ENCODE data around the gene AGA.

DNA sequence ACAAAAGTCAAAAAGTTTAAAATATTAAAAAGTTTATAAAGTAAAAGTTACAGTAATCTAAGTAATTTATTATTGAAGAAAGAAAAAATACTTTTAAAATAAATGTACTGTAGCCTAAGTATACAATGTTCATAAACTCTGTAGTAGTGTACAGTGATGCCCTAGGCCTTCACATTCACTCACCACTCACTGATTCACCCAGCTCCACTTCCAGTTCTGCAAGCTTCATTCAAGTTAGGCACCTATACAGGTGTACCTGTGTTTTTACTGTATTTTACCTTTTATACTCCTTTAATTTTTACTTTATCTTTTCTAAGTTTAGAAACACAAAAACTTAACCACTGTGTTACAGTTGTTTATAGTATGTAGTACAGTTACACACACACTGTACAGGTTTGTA is 40.1 kb upstream of the AGA start:
- TF ChIP-seq, protein P1, sequence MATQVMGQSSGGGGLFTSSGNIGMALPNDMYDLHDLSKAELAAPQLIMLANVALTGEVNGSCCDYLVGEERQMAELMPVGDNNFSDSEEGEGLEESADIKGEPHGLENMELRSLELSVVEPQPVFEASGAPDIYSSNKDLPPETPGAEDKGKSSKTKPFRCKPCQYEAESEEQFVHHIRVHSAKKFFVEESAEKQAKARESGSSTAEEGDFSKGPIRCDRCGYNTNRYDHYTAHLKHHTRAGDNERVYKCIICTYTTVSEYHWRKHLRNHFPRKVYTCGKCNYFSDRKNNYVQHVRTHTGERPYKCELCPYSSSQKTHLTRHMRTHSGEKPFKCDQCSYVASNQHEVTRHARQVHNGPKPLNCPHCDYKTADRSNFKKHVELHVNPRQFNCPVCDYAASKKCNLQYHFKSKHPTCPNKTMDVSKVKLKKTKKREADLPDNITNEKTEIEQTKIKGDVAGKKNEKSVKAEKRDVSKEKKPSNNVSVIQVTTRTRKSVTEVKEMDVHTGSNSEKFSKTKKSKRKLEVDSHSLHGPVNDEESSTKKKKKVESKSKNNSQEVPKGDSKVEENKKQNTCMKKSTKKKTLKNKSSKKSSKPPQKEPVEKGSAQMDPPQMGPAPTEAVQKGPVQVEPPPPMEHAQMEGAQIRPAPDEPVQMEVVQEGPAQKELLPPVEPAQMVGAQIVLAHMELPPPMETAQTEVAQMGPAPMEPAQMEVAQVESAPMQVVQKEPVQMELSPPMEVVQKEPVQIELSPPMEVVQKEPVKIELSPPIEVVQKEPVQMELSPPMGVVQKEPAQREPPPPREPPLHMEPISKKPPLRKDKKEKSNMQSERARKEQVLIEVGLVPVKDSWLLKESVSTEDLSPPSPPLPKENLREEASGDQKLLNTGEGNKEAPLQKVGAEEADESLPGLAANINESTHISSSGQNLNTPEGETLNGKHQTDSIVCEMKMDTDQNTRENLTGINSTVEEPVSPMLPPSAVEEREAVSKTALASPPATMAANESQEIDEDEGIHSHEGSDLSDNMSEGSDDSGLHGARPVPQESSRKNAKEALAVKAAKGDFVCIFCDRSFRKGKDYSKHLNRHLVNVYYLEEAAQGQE (IDR thresholded peaks at IDR 0.05; ENCODE audit: insufficient read depth in 1 of 2, low read depth in 2 of 2, low read length in 2 of 2): no peak
- TF ChIP-seq TAF1 (IDR thresholded peaks at IDR 0.05; ENCODE audit: borderline replicate concordance, insufficient read depth, low read length) (no peak), POLR2AphosphoS5 (IDR thresholded peaks at IDR 0.05; ENCODE audit: low read depth, low read length) (no peak)

Measured in PFSK-1 (cell line).